NCI-H2029 treated with DMSO at 0.1 percent for 48 hours (cell line): ENCODE measurements around the gene SLC7A5.
"Not testable (repeated sequence)": the region's sequence is repeated elsewhere in the genome, so short reads cannot be mapped to it uniquely, and the experiment has no call there.

Experiments used
- DNase-seq: peaks from one replicate; lab custom pipeline; 2025; lab: John Stamatoyannopoulos, UW

Gene SLC7A5

GRCh38 chr16:87834005-87834667, 35.2 kb downstream of the SLC7A5 start:
- DNase-seq = no peak

DNA sequence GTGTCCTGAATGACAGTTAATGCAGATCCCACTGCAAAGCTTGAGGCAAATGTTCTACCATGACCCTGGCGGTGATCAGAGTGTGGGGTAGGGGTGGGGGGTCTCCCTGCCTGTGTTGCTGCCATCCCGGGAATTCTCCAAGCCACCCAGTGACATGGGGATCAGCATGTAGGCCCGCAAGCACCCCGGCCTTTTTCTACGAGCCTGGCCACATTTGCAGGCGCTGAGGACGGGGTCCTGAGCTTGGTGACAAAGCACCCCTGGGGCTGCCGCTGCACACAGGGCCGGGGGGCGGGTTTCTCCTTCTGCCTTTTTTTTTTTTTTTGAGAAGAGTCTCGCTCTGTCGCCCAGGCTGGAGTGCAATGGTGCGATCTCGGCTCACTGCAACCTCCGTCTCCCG, 35.8 kb downstream of the SLC7A5 start:
- DNase-seq = no peak

GRCh38 chr16:87832741-87833502, 36.4 kb downstream of the SLC7A5 start:
- no peak for DNase-seq

GRCh38 chr16:87832137-87832527, 37.2 kb downstream of the SLC7A5 start:
- DNase-seq = no peak

- DNase-seq = no peak
Measured at GRCh38 chr16:87831421-87832136, 37.7 kb downstream of the SLC7A5 start.

DNA sequence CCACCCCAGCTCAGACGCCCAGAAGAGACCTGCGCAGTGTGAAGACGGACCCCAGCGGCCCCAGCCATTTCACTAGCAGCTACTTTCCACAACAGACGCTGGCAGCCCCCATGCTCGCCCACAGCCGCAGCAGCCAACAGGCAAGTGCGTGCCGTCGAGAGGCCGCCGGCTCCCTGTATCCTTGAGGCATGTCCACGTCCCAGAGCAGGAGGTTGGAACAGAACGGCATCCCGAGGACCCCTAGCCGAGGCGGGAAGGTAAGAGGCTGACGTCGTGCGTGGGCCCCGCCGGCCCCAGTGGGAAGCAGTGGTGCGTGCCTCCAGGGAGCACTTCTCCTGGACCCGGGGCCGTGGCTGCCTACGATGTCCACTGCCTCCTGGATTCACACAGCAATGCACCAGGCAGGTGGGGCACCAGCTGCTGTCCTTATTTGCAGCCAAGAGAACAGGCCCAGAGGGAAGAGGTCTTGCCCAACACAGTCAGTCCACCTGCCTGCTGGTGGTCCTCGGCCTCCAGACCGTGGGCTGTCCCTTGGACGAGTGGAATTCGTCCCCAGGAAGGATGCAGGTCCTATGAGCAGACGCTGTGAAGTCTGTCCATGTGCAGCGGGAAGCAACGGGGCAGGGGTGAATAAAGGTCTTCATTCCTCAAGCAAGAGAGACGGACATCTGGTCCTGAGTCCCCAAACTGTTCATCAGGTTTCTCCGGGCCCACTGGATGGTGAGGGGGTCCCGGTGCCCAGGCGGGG, 38.5 kb downstream of the SLC7A5 start:
- DNase-seq = no peak

GRCh38 chr16:87829988-87830672, 39.2 kb downstream of the SLC7A5 start:
- DNase-seq = no peak

DNA sequence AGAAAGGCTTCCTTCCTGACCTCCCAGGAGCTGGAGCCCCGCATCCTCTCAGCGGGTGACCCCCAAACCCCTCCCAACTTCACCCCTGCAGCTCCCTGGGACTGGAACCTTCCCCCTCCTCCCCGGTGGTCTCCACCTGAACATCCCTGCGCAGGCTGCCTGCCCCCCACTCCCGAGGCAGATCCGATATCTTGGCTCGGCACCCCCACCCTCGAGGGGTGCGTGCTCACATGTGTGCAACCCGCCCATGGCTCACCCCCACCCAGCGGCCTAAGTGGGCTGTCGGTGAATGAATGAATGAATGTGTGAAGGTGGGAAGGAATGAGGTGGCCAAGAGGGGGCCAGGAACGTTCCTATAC, 39.7 kb downstream of the SLC7A5 start:
- no peak for DNase-seq

- no peak for DNase-seq
Measured at GRCh38 chr16:87828907-87829621, 40.2 kb downstream of the SLC7A5 start.

DNA sequence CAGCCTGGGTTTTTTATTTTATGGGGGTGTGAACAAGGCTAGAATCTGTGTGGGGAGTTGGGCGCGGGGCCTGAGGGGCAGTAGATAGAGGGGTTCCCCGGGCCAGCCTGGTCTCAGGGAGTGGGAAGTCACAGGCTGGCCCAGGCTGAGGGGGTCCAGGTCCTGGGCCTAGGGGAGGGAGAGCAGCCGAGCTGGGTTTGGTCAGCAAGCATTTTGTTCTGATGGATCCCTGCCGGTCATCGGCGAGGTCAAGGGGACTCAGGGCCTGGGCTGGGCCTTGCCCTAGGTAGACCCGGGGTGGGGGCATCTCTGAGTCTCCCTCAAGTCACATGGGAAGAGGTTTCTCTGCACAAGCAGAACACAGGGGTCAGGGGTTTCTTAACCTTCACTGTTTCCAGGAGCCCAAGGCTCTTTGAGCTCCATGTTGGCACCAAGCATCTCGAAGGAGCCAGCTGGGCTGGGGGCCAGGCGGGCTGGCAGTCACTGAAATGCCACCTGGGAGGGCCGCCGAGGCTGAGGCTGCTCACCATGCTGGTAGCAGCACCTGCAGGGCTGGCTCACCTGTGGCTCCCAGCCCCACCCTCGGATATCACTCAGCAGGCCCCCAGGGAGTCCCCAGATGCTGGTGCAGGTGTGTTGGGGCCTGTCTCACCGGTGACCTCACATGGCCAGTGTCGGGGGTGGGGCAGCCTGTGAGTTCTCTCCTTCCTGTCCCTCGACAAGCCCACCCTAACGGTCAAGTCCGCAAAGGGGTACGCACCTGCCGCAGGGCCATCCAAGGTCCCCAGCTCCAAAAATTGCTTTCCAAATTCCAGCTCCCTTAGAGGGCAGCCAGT, 41.0 kb downstream of the SLC7A5 start:
- DNase-seq = no peak

- DNase-seq = not testable (repeated sequence)
Measured at GRCh38 chr16:87827588-87827915, 41.8 kb downstream of the SLC7A5 start.

DNA sequence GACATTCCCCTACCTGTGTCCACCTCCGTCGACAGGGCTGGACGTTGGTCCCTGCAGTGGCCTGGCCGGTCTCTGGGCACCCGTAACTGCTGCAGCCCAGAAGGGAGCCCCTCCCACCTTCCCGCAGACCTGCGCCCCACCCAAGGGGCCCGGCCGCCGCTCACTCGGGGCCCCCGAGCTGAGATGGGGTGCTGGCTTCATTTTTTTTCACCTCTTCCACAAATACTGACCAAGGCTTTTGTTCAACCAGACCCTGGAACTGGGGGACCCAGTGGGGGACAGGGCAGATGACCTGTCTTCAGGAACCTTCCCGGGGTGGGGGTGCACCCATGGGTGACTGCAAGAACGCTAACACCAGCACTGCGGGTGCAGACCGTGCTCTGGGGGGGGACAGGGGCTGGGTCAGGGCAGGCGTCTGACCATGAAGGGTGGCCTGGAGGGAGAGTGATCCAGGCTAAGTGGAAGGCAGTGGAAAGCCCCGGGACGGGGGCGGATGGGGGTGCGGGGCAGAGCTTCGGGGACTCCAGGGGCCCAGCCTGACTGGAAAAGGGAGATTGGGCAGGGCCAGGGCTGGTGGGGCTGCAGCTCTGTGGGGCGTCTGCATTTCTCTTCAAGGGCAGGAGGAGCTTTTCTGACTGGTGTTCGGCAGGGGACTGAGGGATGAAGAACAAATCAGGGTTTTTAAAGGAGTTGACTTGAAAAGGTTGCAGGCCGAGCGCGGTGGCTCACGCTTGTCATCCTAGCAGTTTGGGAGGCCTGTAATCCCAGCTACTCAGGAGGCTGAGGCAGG, 42.3 kb downstream of the SLC7A5 start:
- no peak for DNase-seq

DNA sequence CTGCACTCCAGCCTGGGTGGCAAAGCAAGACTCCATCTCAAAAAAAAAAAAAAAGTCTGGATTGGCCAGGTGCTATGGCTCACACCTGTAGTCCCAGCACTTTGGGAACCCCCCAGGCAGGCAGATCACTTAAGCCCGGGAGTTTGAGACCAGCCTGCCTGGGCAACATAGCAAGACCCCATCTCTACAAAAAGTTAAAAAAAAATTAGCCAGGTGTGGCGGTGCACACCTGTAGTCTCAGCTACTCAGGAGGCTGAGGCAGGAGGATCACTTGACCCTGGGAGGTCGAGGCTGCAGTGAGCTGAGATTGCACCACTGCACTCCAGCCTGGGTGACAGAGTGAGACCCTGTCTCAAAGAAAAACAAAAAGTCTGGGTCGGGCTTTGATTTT, 42.9 kb downstream of the SLC7A5 start:
- DNase-seq = not testable (repeated sequence)

DNA sequence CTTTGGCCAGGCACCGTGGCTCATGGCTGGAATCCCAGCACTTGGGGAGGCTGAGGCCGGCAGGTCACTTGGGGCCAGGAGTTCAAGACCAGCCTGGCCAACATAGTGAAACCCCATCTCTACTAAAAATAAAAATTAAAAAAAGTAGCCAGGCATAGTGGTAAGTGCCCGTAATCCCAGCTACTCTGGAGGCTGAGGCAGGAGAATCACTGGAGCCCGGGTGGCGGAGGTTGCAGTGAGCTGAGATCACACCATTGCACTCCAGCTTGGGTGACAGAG, 43.5 kb downstream of the SLC7A5 start:
- not testable (repeated sequence) for DNase-seq

DNA sequence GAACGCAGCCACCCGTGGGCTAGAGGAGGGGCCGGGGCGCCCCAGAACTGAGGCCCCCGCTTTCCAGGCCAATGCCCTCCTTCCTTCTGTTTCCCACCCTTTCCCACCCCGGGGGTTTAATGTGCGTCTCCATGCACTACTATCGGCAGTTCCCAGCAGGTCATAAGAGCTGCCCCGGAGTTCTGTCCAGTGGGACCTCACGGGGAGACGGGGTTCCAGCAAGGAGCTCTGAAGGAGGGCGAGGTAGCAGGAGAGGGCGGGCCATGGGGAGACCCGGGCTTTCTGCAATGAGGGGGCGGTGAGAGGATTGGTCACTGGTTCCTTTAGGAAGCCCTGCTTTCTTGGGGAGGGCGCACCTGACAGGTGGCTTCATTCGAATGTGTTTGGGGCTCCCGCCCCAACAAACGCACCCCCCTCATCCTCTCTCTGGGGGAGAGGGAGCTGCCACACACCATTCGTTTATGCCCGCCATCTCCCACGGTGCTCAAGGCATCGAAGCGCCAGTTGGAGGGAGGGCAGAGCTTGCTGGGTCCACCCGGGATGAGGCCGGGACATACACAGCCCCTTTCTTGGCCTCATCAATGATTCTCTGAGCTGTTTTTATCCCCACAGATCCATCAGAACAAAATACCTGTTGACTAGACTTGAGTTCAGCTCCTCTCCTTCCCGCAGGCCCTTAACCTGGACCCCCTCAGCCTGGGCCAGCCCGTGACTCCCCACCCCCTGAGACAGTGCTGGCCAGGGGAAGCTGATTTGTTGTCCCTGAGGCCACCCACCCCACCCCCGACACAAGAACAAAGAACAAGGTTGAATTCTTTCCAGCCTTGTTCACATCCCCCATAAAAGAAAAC, 44.1 kb downstream of the SLC7A5 start:
- no peak for DNase-seq

- no peak for DNase-seq
Measured at GRCh38 chr16:87824016-87824990, 45.0 kb downstream of the SLC7A5 start.

GRCh38 chr16:87823181-87823929, 46.0 kb downstream of the SLC7A5 start:
- DNase-seq = no peak
